Prostate gland (tissue), 2 donors: Measurements from ENCODE around the gene UCK2.

Experiments
- CTCF ChIP-seq, 4 experiments: fragments of 200-600 bp in 2 of 4; fragments of 450-650 bp in 2 of 4; sonication (generic) in 2 of 4; IDR thresholded peaks; 1 replicate in 3 of 4; 2 replicates in 1 of 4; pipeline ENCODE4 v1.5.1; 2016 to 2019; ENCODE audit warnings: antibody characterized with exemption in 4 of 4, mild to moderate bottlenecking in 2 of 4, moderate library complexity in 2 of 4
- POLR2AphosphoS5 ChIP-seq: sonication (generic); formaldehyde crosslinking; IDR thresholded peaks from one replicate; pipeline ENCODE4 v1.6.1; 2017; ENCODE audit warnings: antibody characterized with exemption

DNA sequence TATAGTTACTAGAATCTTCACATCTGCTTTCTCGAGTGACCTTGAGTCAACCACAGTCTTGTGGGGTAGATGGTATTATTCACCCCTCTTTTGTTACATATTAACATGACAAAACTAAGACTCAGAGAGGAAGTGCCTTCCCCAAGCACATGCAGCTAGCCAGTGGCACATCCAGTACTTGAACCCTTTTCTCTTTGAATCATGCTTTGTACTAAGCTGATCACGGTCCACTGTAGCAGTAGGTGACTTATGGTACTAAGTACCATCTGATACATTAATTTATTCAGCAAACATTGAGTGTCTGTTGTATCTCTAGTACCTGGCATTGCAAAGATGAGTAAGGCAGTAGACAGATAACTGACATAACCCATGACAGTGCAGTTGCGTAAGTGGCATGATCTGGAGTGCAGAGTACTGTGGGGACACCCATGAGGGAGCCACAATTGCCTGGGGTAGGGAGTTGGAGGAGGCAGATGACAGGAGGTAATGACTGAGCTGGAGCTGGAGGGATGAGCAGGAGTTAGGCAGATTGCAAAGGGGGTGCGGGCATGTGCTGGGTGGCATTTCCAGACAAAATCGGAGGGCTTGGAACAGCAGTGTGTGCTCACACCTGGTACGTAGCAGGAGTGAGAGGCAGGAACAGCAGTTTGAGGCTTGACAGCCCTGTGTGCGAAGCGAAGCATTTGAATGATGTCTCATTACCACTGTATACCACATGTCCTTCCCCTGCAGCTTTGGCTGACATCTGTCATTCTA is 29.8 kb downstream of the UCK2 start:
- TF ChIP-seq POLR2AphosphoS5 (no peak), CTCF (IDR thresholded peaks at IDR 0.05) (no peak)
